Neural cell (in vitro differentiated cells): ENCODE measurements around the gene PHLPP1. TPM values are rescaled to one million over a fixed set of nuclear protein-coding genes. Genes with fewer than 3 reads are reported as not detected.

Experiments used
- H2AFZ ChIP-seq: fragments of 200-600, 300-800 bp; sonication (generic), shearing (Covaris generic); 2 replicates; pipeline ENCODE4 v1.6.0; 2014; ENCODE audit warnings: low read depth, mild to moderate bottlenecking, antibody characterized with exemption, low read length, moderate library complexity
- H3F3A ChIP-seq: fragments of 200-600 bp; shearing (Covaris generic); 2 replicates; pipeline ENCODE4 v1.6.1; 2016; ENCODE audit warnings: mild to moderate bottlenecking, moderate library complexity, mixed read lengths, antibody characterized with exemption, low read length; ENCODE audit not compliant: insufficient read depth, poor library complexity, severe bottlenecking
- H3K27ac ChIP-seq: fragments of 200-600, 300-800 bp; sonication (generic), shearing (Covaris generic); 2 replicates; pipeline ENCODE4 v1.5.1; 2014; ENCODE audit warnings: mild to moderate bottlenecking, low read length, moderate library complexity
- H3K27me3 ChIP-seq: fragments of 300-800, 200-600 bp; sonication (generic), shearing (Covaris generic); 2 replicates; pipeline ENCODE4 v1.6.0; 2014; ENCODE audit warnings: mild to moderate bottlenecking, low read depth, low read length, moderate library complexity; ENCODE audit not compliant: insufficient read depth
- H3K36me3 ChIP-seq: fragments of 300-800, 200-600 bp; sonication (generic), shearing (Covaris generic); 2 replicates; pipeline ENCODE4 v1.5.1; 2014; ENCODE audit warnings: mild to moderate bottlenecking, antibody characterized with exemption, low read length, moderate library complexity; ENCODE audit not compliant: insufficient read depth
- H3K4me2 ChIP-seq: fragments of 300-800, 200-600 bp; sonication (generic), shearing (Covaris generic); 2 replicates; pipeline ENCODE4 v1.6.0; 2014; ENCODE audit warnings: mild to moderate bottlenecking, low read length
- H3K4me3 ChIP-seq: fragments of 300-800, 200-600 bp; sonication (generic), shearing (Covaris generic); 2 replicates; pipeline ENCODE4 v1.5.1; 2014; ENCODE audit warnings: mild to moderate bottlenecking, low read length, moderate library complexity
- H3K79me2 ChIP-seq: fragments of 200-600 bp; shearing (Covaris generic); replicated peaks from 2 replicates; pipeline ENCODE4 v1.6.0; 2014; ENCODE audit warnings: mild to moderate bottlenecking, low read length, moderate library complexity; ENCODE audit not compliant: insufficient read depth
- H3K9ac ChIP-seq: fragments of 300-800, 200-600 bp; sonication (generic), shearing (Covaris generic); 2 replicates; pipeline ENCODE4 v1.6.1; 2016; ENCODE audit warnings: mild to moderate bottlenecking, low read length, mixed read lengths
- H3K9me2 ChIP-seq: fragments of 200-600 bp; shearing (Covaris generic); 2 replicates; pipeline ENCODE4 v1.6.1; 2016; ENCODE audit warnings: mild to moderate bottlenecking, low read length, mixed read lengths; ENCODE audit not compliant: insufficient read depth
- H3K9me3 ChIP-seq: fragments of 200-600, 300-800 bp; sonication (generic), shearing (Covaris generic); 2 replicates; pipeline ENCODE4 v1.6.1; 2016; ENCODE audit warnings: mild to moderate bottlenecking, mixed run types, low read length, moderate library complexity, mixed read lengths
- H4K20me1 ChIP-seq: fragments of 200-600 bp; shearing (Covaris generic); 2 replicates; pipeline ENCODE4 v1.6.1; 2016; ENCODE audit warnings: mild to moderate bottlenecking, mixed run types; ENCODE audit not compliant: insufficient read depth
- EP300 ChIP-seq: fragments of 450-650 bp; conservative IDR thresholded peaks from 2 replicates; pipeline ENCODE4 v1.6.1; 2014; ENCODE audit warnings: antibody characterized with exemption, mild to moderate bottlenecking, moderate library complexity; ENCODE audit not compliant: poor library complexity, severe bottlenecking
- EZH2 ChIP-seq: fragments of 200-600, 300-800 bp; shearing (Covaris generic), sonication (generic); IDR thresholded peaks from 2 replicates; pipeline ENCODE4 v1.6.1; 2014; ENCODE audit warnings: antibody characterized with exemption, low read length, borderline replicate concordance, mild to moderate bottlenecking; ENCODE audit not compliant: insufficient read depth, poor library complexity, severe bottlenecking
- MXI1 ChIP-seq: fragments of 450-650 bp; conservative IDR thresholded peaks from 2 replicates; pipeline ENCODE4 v1.6.1; 2014; ENCODE audit warnings: antibody characterized with exemption, mild to moderate bottlenecking; ENCODE audit not compliant: poor library complexity, severe bottlenecking
- POLR2AphosphoS5 ChIP-seq: IDR thresholded peaks from 2 replicates; pipeline ENCODE4 v1.6.1; 2012
- RAD21 ChIP-seq: fragments of 450-650 bp; conservative IDR thresholded peaks from 2 replicates; pipeline ENCODE4 v1.6.1; 2014; ENCODE audit warnings: antibody characterized with exemption, mild to moderate bottlenecking, moderate library complexity
- SMC3 ChIP-seq: fragments of 450-650 bp; conservative IDR thresholded peaks from 2 replicates; pipeline ENCODE4 v1.6.1; 2014; ENCODE audit warnings: antibody characterized with exemption, mild to moderate bottlenecking, moderate library complexity; ENCODE audit not compliant: poor library complexity
- TAF1 ChIP-seq: IDR thresholded peaks from 2 replicates; pipeline ENCODE4 v1.6.1; 2012; ENCODE audit warnings: low read depth
- polyA plus RNA-seq: library from polyadenylated mRNA; depleted of rRNA; stranded (reverse); fragments of >200 nt; gene quantifications from 2 replicates; pipeline ENCODE4 v1.2.3, GENCODE V29; 2014
- TF ChIP-seq, protein P1 (sequence below): IDR thresholded peaks from 2 replicates; pipeline ENCODE4 v1.6.1; 2012; ENCODE audit warnings: borderline replicate concordance
- TF ChIP-seq, protein P2 (sequence below): fragments of 450-650 bp; IDR thresholded peaks from 2 replicates; pipeline ENCODE4 v1.5.1; 2014; ENCODE audit warnings: antibody characterized with exemption, mild to moderate bottlenecking, moderate library complexity; ENCODE audit not compliant: poor library complexity, severe bottlenecking

The PHLPP1 gene
- polyA plus RNA-seq, 1 donor from 2014 or later = 4.5 TPM

DNA sequence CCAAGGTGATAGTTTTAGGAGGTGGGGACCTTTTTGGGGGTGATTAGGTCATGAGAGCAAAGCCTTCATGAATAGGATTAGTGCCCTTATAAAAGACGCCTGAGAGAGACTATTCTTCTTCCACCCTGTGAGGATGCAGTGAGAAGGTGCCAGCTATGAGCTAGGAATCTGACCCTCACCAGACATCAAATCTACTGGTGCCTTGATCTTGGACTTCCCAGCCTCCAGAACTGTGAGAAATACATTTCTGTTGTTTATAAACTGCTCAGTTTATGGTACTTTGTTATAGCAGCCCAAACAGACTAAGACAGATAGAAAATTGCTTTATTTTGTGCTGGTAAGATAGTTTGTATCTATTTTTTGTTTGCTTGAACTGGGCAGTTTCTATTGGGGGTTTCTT lies 40.1 kb downstream of the PHLPP1 start:
- H3K27ac ChIP-seq = no peak overlapping the region
- H2AFZ ChIP-seq = no peak overlapping the region
- H4K20me1 ChIP-seq = no peaks in the 10 kb centered on the region
- no peaks in the 10 kb centered on the region for H3K27me3 ChIP-seq
- H3K79me2 ChIP-seq = peaks cover 68% of the 10 kb centered on the region
- no peaks in the 10 kb centered on the region for H3K9me2 ChIP-seq
- no peaks in the 10 kb centered on the region for H3K9me3 ChIP-seq
- H3K4me2 ChIP-seq = no peak overlapping the region
- H3K4me3 ChIP-seq = no peak overlapping the region
- H3K9ac ChIP-seq = no peak overlapping the region
- no peaks in the 10 kb centered on the region for H3F3A ChIP-seq
- no peaks in the 10 kb centered on the region for H3K36me3 ChIP-seq
- no peak for TF ChIP-seq EP300
- no peak for TF ChIP-seq RAD21
- no peak for TF ChIP-seq POLR2AphosphoS5
- no peak for TF ChIP-seq EZH2
- TF ChIP-seq MXI1 = no peak
- TF ChIP-seq SMC3 = no peak
- TF ChIP-seq TAF1 = no peak
- TF ChIP-seq, protein P1, sequence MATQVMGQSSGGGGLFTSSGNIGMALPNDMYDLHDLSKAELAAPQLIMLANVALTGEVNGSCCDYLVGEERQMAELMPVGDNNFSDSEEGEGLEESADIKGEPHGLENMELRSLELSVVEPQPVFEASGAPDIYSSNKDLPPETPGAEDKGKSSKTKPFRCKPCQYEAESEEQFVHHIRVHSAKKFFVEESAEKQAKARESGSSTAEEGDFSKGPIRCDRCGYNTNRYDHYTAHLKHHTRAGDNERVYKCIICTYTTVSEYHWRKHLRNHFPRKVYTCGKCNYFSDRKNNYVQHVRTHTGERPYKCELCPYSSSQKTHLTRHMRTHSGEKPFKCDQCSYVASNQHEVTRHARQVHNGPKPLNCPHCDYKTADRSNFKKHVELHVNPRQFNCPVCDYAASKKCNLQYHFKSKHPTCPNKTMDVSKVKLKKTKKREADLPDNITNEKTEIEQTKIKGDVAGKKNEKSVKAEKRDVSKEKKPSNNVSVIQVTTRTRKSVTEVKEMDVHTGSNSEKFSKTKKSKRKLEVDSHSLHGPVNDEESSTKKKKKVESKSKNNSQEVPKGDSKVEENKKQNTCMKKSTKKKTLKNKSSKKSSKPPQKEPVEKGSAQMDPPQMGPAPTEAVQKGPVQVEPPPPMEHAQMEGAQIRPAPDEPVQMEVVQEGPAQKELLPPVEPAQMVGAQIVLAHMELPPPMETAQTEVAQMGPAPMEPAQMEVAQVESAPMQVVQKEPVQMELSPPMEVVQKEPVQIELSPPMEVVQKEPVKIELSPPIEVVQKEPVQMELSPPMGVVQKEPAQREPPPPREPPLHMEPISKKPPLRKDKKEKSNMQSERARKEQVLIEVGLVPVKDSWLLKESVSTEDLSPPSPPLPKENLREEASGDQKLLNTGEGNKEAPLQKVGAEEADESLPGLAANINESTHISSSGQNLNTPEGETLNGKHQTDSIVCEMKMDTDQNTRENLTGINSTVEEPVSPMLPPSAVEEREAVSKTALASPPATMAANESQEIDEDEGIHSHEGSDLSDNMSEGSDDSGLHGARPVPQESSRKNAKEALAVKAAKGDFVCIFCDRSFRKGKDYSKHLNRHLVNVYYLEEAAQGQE = no peak
- TF ChIP-seq, protein P2, sequence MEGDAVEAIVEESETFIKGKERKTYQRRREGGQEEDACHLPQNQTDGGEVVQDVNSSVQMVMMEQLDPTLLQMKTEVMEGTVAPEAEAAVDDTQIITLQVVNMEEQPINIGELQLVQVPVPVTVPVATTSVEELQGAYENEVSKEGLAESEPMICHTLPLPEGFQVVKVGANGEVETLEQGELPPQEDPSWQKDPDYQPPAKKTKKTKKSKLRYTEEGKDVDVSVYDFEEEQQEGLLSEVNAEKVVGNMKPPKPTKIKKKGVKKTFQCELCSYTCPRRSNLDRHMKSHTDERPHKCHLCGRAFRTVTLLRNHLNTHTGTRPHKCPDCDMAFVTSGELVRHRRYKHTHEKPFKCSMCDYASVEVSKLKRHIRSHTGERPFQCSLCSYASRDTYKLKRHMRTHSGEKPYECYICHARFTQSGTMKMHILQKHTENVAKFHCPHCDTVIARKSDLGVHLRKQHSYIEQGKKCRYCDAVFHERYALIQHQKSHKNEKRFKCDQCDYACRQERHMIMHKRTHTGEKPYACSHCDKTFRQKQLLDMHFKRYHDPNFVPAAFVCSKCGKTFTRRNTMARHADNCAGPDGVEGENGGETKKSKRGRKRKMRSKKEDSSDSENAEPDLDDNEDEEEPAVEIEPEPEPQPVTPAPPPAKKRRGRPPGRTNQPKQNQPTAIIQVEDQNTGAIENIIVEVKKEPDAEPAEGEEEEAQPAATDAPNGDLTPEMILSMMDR = no peak

DNA sequence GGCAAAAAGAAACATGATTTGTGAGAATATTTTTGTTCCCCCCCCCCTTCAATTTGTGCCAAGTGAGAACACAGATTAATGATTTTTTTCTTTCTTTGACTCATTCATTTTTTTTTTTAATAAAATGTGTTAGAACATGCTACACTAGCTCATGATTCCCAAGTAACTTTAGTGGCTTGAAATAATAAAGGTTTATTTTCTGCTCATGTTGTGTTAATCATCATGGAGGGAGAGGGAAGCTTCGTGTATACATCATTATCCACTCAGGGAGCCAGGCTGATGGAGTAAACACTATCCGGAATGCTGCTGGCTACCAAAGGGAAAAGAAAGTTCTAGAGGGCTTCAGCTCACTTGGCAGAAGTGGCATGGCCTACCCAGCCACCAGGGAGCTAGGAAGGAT lies 40.6 kb downstream of the PHLPP1 start:
- Histone ChIP-seq H3K27ac (no peak overlapping the region), H3F3A (no peaks in the 10 kb centered on the region)
- TF ChIP-seq, protein P1 = no peak
- TF ChIP-seq POLR2AphosphoS5 (peak; percentile 47), TAF1 (no peak), EZH2 (no peak)

More for the DNA sequence above, 40.6 kb downstream of the PHLPP1 start:
- H3K9ac ChIP-seq = no peak overlapping the region
- H3K27me3 ChIP-seq = no peaks in the 10 kb centered on the region
- H3K4me3 ChIP-seq = no peak overlapping the region
- no peaks in the 10 kb centered on the region for H3K9me2 ChIP-seq
- no peaks in the 10 kb centered on the region for H3K9me3 ChIP-seq
- no peaks in the 10 kb centered on the region for H4K20me1 ChIP-seq
- no peaks in the 10 kb centered on the region for H3K36me3 ChIP-seq
- no peak overlapping the region for H3K4me2 ChIP-seq
- H2AFZ ChIP-seq = no peak overlapping the region
- peaks cover 73% of the 10 kb centered on the region for H3K79me2 ChIP-seq
